Neural cell (in vitro differentiated cells): ENCODE results near the gene ASCL5. TPM values are rescaled to one million over a fixed set of nuclear protein-coding genes. Genes with fewer than 3 reads are reported as not detected.

Experiments
- H2AFZ ChIP-seq: fragments of 200-600, 300-800 bp; sonication (generic), shearing (Covaris generic); 2 replicates; pipeline ENCODE4 v1.6.0; 2014; ENCODE audit warnings: low read depth, mild to moderate bottlenecking, antibody characterized with exemption, low read length, moderate library complexity
- H3F3A ChIP-seq: fragments of 200-600 bp; shearing (Covaris generic); 2 replicates; pipeline ENCODE4 v1.6.1; 2016; ENCODE audit warnings: mild to moderate bottlenecking, moderate library complexity, mixed read lengths, antibody characterized with exemption, low read length; ENCODE audit not compliant: insufficient read depth, poor library complexity, severe bottlenecking
- H3K27ac ChIP-seq: fragments of 200-600, 300-800 bp; sonication (generic), shearing (Covaris generic); 2 replicates; pipeline ENCODE4 v1.5.1; 2014; ENCODE audit warnings: mild to moderate bottlenecking, low read length, moderate library complexity
- H3K27me3 ChIP-seq: fragments of 300-800, 200-600 bp; sonication (generic), shearing (Covaris generic); 2 replicates; pipeline ENCODE4 v1.6.0; 2014; ENCODE audit warnings: mild to moderate bottlenecking, low read depth, low read length, moderate library complexity; ENCODE audit not compliant: insufficient read depth
- H3K36me3 ChIP-seq: fragments of 300-800, 200-600 bp; sonication (generic), shearing (Covaris generic); 2 replicates; pipeline ENCODE4 v1.5.1; 2014; ENCODE audit warnings: mild to moderate bottlenecking, antibody characterized with exemption, low read length, moderate library complexity; ENCODE audit not compliant: insufficient read depth
- H3K4me2 ChIP-seq: fragments of 300-800, 200-600 bp; sonication (generic), shearing (Covaris generic); 2 replicates; pipeline ENCODE4 v1.6.0; 2014; ENCODE audit warnings: mild to moderate bottlenecking, low read length
- H3K4me3 ChIP-seq: fragments of 300-800, 200-600 bp; sonication (generic), shearing (Covaris generic); 2 replicates; pipeline ENCODE4 v1.5.1; 2014; ENCODE audit warnings: mild to moderate bottlenecking, low read length, moderate library complexity
- H3K79me2 ChIP-seq: fragments of 200-600 bp; shearing (Covaris generic); replicated peaks from 2 replicates; pipeline ENCODE4 v1.6.0; 2014; ENCODE audit warnings: mild to moderate bottlenecking, low read length, moderate library complexity; ENCODE audit not compliant: insufficient read depth
- H3K9ac ChIP-seq: fragments of 300-800, 200-600 bp; sonication (generic), shearing (Covaris generic); 2 replicates; pipeline ENCODE4 v1.6.1; 2016; ENCODE audit warnings: mild to moderate bottlenecking, low read length, mixed read lengths
- H3K9me2 ChIP-seq: fragments of 200-600 bp; shearing (Covaris generic); 2 replicates; pipeline ENCODE4 v1.6.1; 2016; ENCODE audit warnings: mild to moderate bottlenecking, low read length, mixed read lengths; ENCODE audit not compliant: insufficient read depth
- H3K9me3 ChIP-seq: fragments of 200-600, 300-800 bp; sonication (generic), shearing (Covaris generic); 2 replicates; pipeline ENCODE4 v1.6.1; 2016; ENCODE audit warnings: mild to moderate bottlenecking, mixed run types, low read length, moderate library complexity, mixed read lengths
- H4K20me1 ChIP-seq: fragments of 200-600 bp; shearing (Covaris generic); 2 replicates; pipeline ENCODE4 v1.6.1; 2016; ENCODE audit warnings: mild to moderate bottlenecking, mixed run types; ENCODE audit not compliant: insufficient read depth
- CTCF ChIP-seq: fragments of 450-650 bp; IDR thresholded peaks from 2 replicates; pipeline ENCODE4 v1.5.1; 2014; ENCODE audit warnings: antibody characterized with exemption, mild to moderate bottlenecking, moderate library complexity; ENCODE audit not compliant: poor library complexity, severe bottlenecking
- EP300 ChIP-seq: fragments of 450-650 bp; conservative IDR thresholded peaks from 2 replicates; pipeline ENCODE4 v1.6.1; 2014; ENCODE audit warnings: antibody characterized with exemption, mild to moderate bottlenecking, moderate library complexity; ENCODE audit not compliant: poor library complexity, severe bottlenecking
- EZH2 ChIP-seq: fragments of 200-600, 300-800 bp; shearing (Covaris generic), sonication (generic); IDR thresholded peaks from 2 replicates; pipeline ENCODE4 v1.6.1; 2014; ENCODE audit warnings: antibody characterized with exemption, low read length, borderline replicate concordance, mild to moderate bottlenecking; ENCODE audit not compliant: insufficient read depth, poor library complexity, severe bottlenecking
- MXI1 ChIP-seq: fragments of 450-650 bp; conservative IDR thresholded peaks from 2 replicates; pipeline ENCODE4 v1.6.1; 2014; ENCODE audit warnings: antibody characterized with exemption, mild to moderate bottlenecking; ENCODE audit not compliant: poor library complexity, severe bottlenecking
- POLR2AphosphoS5 ChIP-seq: IDR thresholded peaks from 2 replicates; pipeline ENCODE4 v1.6.1; 2012
- RAD21 ChIP-seq: fragments of 450-650 bp; conservative IDR thresholded peaks from 2 replicates; pipeline ENCODE4 v1.6.1; 2014; ENCODE audit warnings: antibody characterized with exemption, mild to moderate bottlenecking, moderate library complexity
- REST ChIP-seq: IDR thresholded peaks from 2 replicates; pipeline ENCODE4 v1.6.1; 2012; ENCODE audit warnings: borderline replicate concordance
- SMC3 ChIP-seq: fragments of 450-650 bp; conservative IDR thresholded peaks from 2 replicates; pipeline ENCODE4 v1.6.1; 2014; ENCODE audit warnings: antibody characterized with exemption, mild to moderate bottlenecking, moderate library complexity; ENCODE audit not compliant: poor library complexity
- TAF1 ChIP-seq: IDR thresholded peaks from 2 replicates; pipeline ENCODE4 v1.6.1; 2012; ENCODE audit warnings: low read depth
- polyA plus RNA-seq: library from polyadenylated mRNA; depleted of rRNA; stranded (reverse); fragments of >200 nt; gene quantifications from 2 replicates; pipeline ENCODE4 v1.2.3, GENCODE V29; 2014

ASCL5 gene
- polyA plus RNA-seq, 1 donor from 2014 or later = not detected

- Histone ChIP-seq H3K9me3 (no peaks in the 10 kb centered on the region), H3K36me3 (no peaks in the 10 kb centered on the region), H3K79me2 (no peaks in the 10 kb centered on the region), H3K9me2 (no peaks in the 10 kb centered on the region), H2AFZ (peak overlapping the region; percentile 66), H3K27ac (peak overlapping the region; percentile 60), H3F3A (no peaks in the 10 kb centered on the region), H3K4me2 (peak overlapping the region; percentile 41), H4K20me1 (no peaks in the 10 kb centered on the region), H3K27me3 (no peaks in the 10 kb centered on the region), H3K4me3 (peak overlapping the region; percentile 71), H3K9ac (peak overlapping the region; percentile 68)
- TF ChIP-seq RAD21 (no peak), POLR2AphosphoS5 (peak; percentile 25), EP300 (peak; percentile 91)
Measured at GRCh38 chr1:201170533-201171062, 43.6 kb upstream of the ASCL5 start.

GRCh38 chr1:201169971-201170532 lies 43.1 kb upstream of the ASCL5 start:
- H3K79me2 ChIP-seq = no peaks in the 10 kb centered on the region
- H3K4me2 ChIP-seq = peak overlapping the region; percentile 41
- H3K36me3 ChIP-seq = no peaks in the 10 kb centered on the region
- H3K27ac ChIP-seq = peak overlapping the region; percentile 60
- H3F3A ChIP-seq = no peaks in the 10 kb centered on the region
- no peak for TF ChIP-seq SMC3
- TF ChIP-seq EP300 = no peak
- no peak overlapping the region for H2AFZ ChIP-seq
- no peaks in the 10 kb centered on the region for H3K27me3 ChIP-seq
- H3K9me2 ChIP-seq = no peaks in the 10 kb centered on the region
- H3K9me3 ChIP-seq = no peaks in the 10 kb centered on the region
- H4K20me1 ChIP-seq = no peaks in the 10 kb centered on the region
- H3K4me3 ChIP-seq = peak overlapping the region; percentile 71
- H3K9ac ChIP-seq = peak overlapping the region; percentile 68

- H3K4me3 ChIP-seq = no peak overlapping the region
- H3K9me3 ChIP-seq = no peaks in the 10 kb centered on the region
- no peak overlapping the region for H2AFZ ChIP-seq
- H3K4me2 ChIP-seq = no peak overlapping the region
- no peaks in the 10 kb centered on the region for H3K79me2 ChIP-seq
- H3K36me3 ChIP-seq = no peaks in the 10 kb centered on the region
- no peaks in the 10 kb centered on the region for H3F3A ChIP-seq
- H3K9ac ChIP-seq = no peak overlapping the region
- H4K20me1 ChIP-seq = no peaks in the 10 kb centered on the region
- TF ChIP-seq SMC3 = no peak
- TF ChIP-seq RAD21 = no peak
- no peak for TF ChIP-seq EP300
- TF ChIP-seq POLR2AphosphoS5 = no peak
- H3K9me2 ChIP-seq = no peaks in the 10 kb centered on the region
- no peak overlapping the region for H3K27ac ChIP-seq
- H3K27me3 ChIP-seq = no peaks in the 10 kb centered on the region
Measured at GRCh38 chr1:201169203-201169602, 42.2 kb upstream of the ASCL5 start.

- H3K27ac ChIP-seq = no peak overlapping the region
- H3K4me2 ChIP-seq = no peak overlapping the region
- H4K20me1 ChIP-seq = no peaks in the 10 kb centered on the region
- H3K9me3 ChIP-seq = no peaks in the 10 kb centered on the region
- H3K4me3 ChIP-seq = no peak overlapping the region
- no peak for TF ChIP-seq SMC3
- TF ChIP-seq CTCF = no peak
- no peak for TF ChIP-seq POLR2AphosphoS5
- no peak for TF ChIP-seq EP300
- no peak for TF ChIP-seq TAF1
- TF ChIP-seq RAD21 = no peak
- no peak for TF ChIP-seq MXI1
- no peak for TF ChIP-seq EZH2
- TF ChIP-seq REST = no peak
- no peaks in the 10 kb centered on the region for H3K79me2 ChIP-seq
- no peak overlapping the region for H3K9ac ChIP-seq
- H2AFZ ChIP-seq = no peak overlapping the region
- H3K36me3 ChIP-seq = no peaks in the 10 kb centered on the region
- no peaks in the 10 kb centered on the region for H3K9me2 ChIP-seq
- H3K27me3 ChIP-seq = no peaks in the 10 kb centered on the region
- no peaks in the 10 kb centered on the region for H3F3A ChIP-seq
Measured at GRCh38 chr1:201167041-201167991, 40.3 kb upstream of the ASCL5 start.
